Astrocyte (in vitro differentiated cells and primary cell): ENCODE data around the gene LIMS2. TPM values are rescaled to one million over a fixed set of nuclear protein-coding genes. Genes with fewer than 3 reads are reported as not detected.

ENCODE experiments used
- DNase-seq: peaks from one replicate; pipeline ENCODE4 v3.0.0-alpha.2; 2010; ENCODE audit warnings: low read depth
- FAIRE-seq: peaks from 2 replicates; lab custom pipeline; 2011; peaks lifted over from hg19 to GRCh38; lab: Jason Lieb, UNC
- H2AFZ ChIP-seq: 2 replicates; pipeline ENCODE4 v1.6.0; 2012; ENCODE audit warnings: low read depth, low read length, inconsistent platforms
- H3K27ac ChIP-seq: 2 replicates; pipeline ENCODE4 v1.5.1; 2011; ENCODE audit warnings: low read depth, low read length, inconsistent platforms
- H3K27me3 ChIP-seq: 2 replicates; pipeline ENCODE4 v1.6.0; 2011; ENCODE audit warnings: low read length, inconsistent platforms; ENCODE audit not compliant: insufficient read depth
- H3K36me3 ChIP-seq: 2 replicates; pipeline ENCODE4 v1.5.1; 2011; ENCODE audit warnings: low read length, inconsistent platforms; ENCODE audit not compliant: insufficient read depth
- H3K4me1 ChIP-seq: 2 replicates; pipeline ENCODE4 v1.5.1; 2011; ENCODE audit warnings: low read length, inconsistent platforms; ENCODE audit not compliant: insufficient read depth
- H3K4me2 ChIP-seq: 2 replicates; pipeline ENCODE4 v1.6.0; 2012; ENCODE audit warnings: low read length, inconsistent platforms
- H3K4me3 ChIP-seq: 2 replicates; pipeline ENCODE4 v1.5.1; 2011; ENCODE audit warnings: low read depth, mild to moderate bottlenecking, low read length, inconsistent platforms; ENCODE audit not compliant: insufficient read depth
- H3K79me2 ChIP-seq: 2 replicates; pipeline ENCODE4 v1.6.0; 2012; ENCODE audit warnings: mild to moderate bottlenecking, low read length, inconsistent platforms; ENCODE audit not compliant: insufficient read depth
- H3K9ac ChIP-seq: 2 replicates; pipeline ENCODE4 v1.6.0; 2012; ENCODE audit warnings: mild to moderate bottlenecking, low read length, inconsistent platforms
- H3K9me3 ChIP-seq: 2 replicates; pipeline ENCODE4 v1.5.1; 2012; ENCODE audit warnings: low read depth, mild to moderate bottlenecking, low read length, inconsistent platforms; ENCODE audit not compliant: insufficient read depth
- H4K20me1 ChIP-seq: 2 replicates; pipeline ENCODE4 v1.6.0; 2012; ENCODE audit warnings: low read length, inconsistent platforms; ENCODE audit not compliant: insufficient read depth
- H3K27ac Mint-ChIP-seq: one replicate; pipeline ENCODE4 v1.8.0; 2021; ENCODE audit warnings: mild to moderate bottlenecking, mixed read lengths; ENCODE audit not compliant: unreplicated experiment
- H3K27me3 Mint-ChIP-seq: one replicate; pipeline ENCODE4 v1.8.0; 2021; ENCODE audit warnings: low read depth, mixed read lengths; ENCODE audit not compliant: unreplicated experiment
- H3K36me3 Mint-ChIP-seq: one replicate; pipeline ENCODE4 v1.8.0; 2021; ENCODE audit warnings: low read depth, mixed read lengths; ENCODE audit not compliant: unreplicated experiment
- H3K4me1 Mint-ChIP-seq: one replicate; pipeline ENCODE4 v1.8.0; 2021; ENCODE audit warnings: low read depth, mixed read lengths; ENCODE audit not compliant: unreplicated experiment
- H3K4me3 Mint-ChIP-seq: one replicate; pipeline ENCODE4 v1.8.0; 2021; ENCODE audit warnings: mild to moderate bottlenecking, moderate library complexity, mixed read lengths; ENCODE audit not compliant: unreplicated experiment
- H3K9me3 Mint-ChIP-seq: one replicate; pipeline ENCODE4 v1.8.0; 2021; ENCODE audit warnings: mild to moderate bottlenecking, mixed read lengths; ENCODE audit not compliant: unreplicated experiment
- EZH2 ChIP-seq: IDR thresholded peaks from 2 replicates; pipeline ENCODE4 v1.6.1; 2012; ENCODE audit warnings: mild to moderate bottlenecking, low read length, inconsistent platforms; ENCODE audit not compliant: insufficient read depth
- total RNA-seq: library from RNA; stranded (reverse); gene quantifications from 2 replicates; pipeline ENCODE4 v1.2.1, GENCODE V29; 2021
- TF ChIP-seq, protein P1 (sequence below): IDR thresholded peaks from 2 replicates; pipeline ENCODE4 v1.5.1; 2011; ENCODE audit warnings: low read depth, mild to moderate bottlenecking, inconsistent platforms, low read length, moderate library complexity; ENCODE audit not compliant: insufficient read depth

Gene LIMS2
- total RNA-seq, 1 donor from 2014 or later = 73.3 TPM

DNA sequence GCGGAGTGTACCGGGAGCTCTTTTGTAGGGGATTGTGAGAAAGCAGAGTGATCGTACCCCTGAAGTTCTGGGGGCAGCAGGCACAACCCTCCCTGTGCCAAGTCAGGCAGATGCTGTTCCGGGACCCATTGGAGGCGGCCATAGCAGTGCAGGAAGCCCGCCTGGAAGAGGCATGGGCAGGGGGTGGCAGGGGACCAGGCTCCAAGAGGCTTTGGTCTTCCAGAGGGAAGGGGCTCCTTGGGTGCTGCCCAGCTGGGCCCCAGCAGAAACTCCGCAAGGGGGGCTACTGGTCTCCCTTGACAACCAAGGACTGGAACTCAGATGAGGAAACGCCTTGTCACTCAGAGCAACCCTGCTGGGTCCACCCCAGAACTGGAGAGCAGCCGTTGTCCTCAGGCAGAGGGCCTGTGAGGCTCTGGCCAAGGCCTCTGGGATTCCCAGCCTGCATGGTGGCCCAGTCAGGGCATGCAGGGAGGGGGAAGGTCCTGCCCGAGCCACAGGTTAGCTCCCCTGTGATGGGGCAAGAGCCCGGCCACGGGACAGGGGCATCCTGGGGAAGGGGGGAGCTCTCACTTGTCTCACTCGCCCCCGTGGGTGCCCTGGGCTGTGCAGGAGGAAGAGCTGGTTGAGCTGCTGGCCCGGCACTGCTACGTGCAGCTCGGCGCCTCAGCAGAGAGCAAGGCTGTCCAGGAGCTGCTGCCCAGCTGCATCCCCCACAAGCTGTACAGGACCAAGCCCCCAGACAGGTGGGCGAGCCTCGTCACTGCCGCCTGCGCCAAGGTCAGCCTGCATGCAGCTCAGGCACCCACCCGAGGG lies 50.4 kb downstream of the LIMS2 start:
- Histone ChIP-seq H3K79me2 (no peaks in the 10 kb centered on the region), H3K9ac (no peak overlapping the region), H3K27me3 (no peaks in the 10 kb centered on the region), H2AFZ (no peak overlapping the region), H3K4me1 (peaks cover 11% of the 10 kb centered on the region), H4K20me1 (no peaks in the 10 kb centered on the region), H3K27ac (no peak overlapping the region), H3K4me3 (no peak overlapping the region), H3K36me3 (no peaks in the 10 kb centered on the region), H3K4me2 (no peak overlapping the region), H3K9me3 (no peaks in the 10 kb centered on the region)
- no peak overlapping the region for H3K4me3 Mint-ChIP-seq
- no peaks in the 10 kb centered on the region for H3K9me3 Mint-ChIP-seq
- DNase-seq (no peak), FAIRE-seq (no peak)
- H3K27me3 Mint-ChIP-seq = peaks cover 19% of the 10 kb centered on the region
- TF ChIP-seq EZH2 = no peak
- TF ChIP-seq, protein P1, sequence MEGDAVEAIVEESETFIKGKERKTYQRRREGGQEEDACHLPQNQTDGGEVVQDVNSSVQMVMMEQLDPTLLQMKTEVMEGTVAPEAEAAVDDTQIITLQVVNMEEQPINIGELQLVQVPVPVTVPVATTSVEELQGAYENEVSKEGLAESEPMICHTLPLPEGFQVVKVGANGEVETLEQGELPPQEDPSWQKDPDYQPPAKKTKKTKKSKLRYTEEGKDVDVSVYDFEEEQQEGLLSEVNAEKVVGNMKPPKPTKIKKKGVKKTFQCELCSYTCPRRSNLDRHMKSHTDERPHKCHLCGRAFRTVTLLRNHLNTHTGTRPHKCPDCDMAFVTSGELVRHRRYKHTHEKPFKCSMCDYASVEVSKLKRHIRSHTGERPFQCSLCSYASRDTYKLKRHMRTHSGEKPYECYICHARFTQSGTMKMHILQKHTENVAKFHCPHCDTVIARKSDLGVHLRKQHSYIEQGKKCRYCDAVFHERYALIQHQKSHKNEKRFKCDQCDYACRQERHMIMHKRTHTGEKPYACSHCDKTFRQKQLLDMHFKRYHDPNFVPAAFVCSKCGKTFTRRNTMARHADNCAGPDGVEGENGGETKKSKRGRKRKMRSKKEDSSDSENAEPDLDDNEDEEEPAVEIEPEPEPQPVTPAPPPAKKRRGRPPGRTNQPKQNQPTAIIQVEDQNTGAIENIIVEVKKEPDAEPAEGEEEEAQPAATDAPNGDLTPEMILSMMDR = no peak
- no peak overlapping the region for H3K27ac Mint-ChIP-seq
- peaks cover 2% of the 10 kb centered on the region for H3K36me3 Mint-ChIP-seq
- H3K4me1 Mint-ChIP-seq = peaks cover 9% of the 10 kb centered on the region

DNA sequence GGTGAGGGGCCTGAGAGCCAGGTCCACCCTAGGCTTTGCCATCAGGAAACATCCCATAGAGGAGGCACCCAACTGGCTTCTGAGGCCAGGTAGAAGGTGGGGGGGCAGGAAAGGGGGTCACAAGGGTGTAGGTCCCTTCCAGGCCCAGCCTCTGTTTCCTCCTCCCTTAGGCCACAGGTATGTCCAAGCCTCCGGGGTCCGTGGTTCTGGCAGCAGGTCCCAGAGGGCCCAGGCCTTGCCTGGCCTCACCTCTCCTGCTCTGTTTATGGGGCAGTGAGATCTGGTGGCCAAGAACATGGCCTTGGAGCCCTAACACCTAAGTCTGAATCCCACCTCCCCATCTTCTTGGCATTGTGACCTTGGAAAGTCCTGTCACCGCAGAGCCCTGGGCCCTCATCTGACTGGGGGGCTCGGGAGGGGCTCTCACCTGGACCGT lies 51.0 kb downstream of the LIMS2 start:
- Histone ChIP-seq H3K27ac (peak overlapping the region; percentile 56), H3K79me2 (no peaks in the 10 kb centered on the region), H3K9ac (no peak overlapping the region), H3K36me3 (no peaks in the 10 kb centered on the region), H3K9me3 (no peaks in the 10 kb centered on the region), H3K4me1 (peaks cover 11% of the 10 kb centered on the region), H3K27me3 (no peaks in the 10 kb centered on the region), H2AFZ (no peak overlapping the region), H4K20me1 (no peaks in the 10 kb centered on the region), H3K4me2 (peak overlapping the region; percentile 68), H3K4me3 (no peak overlapping the region)
- Mint-ChIP-seq H3K4me3 (no peak overlapping the region), H3K36me3 (peaks cover 2% of the 10 kb centered on the region), H3K4me1 (peaks cover 9% of the 10 kb centered on the region), H3K27ac (peak overlapping the region; percentile 47), H3K27me3 (peaks cover 19% of the 10 kb centered on the region), H3K9me3 (no peaks in the 10 kb centered on the region)
- FAIRE-seq (no peak), DNase-seq (no peak)
- TF ChIP-seq EZH2 = no peak
- TF ChIP-seq, protein P1 = no peak
